ENCODE measurements around the gene RMRP.
A peak's percentile ranks its signal among the peaks of the same experiment; 100 is the strongest.
"Not testable (repeated sequence)": the region's sequence is repeated elsewhere in the genome, so short reads cannot be mapped to it uniquely, and the experiment has no call there.

RMRP gene

DNA sequence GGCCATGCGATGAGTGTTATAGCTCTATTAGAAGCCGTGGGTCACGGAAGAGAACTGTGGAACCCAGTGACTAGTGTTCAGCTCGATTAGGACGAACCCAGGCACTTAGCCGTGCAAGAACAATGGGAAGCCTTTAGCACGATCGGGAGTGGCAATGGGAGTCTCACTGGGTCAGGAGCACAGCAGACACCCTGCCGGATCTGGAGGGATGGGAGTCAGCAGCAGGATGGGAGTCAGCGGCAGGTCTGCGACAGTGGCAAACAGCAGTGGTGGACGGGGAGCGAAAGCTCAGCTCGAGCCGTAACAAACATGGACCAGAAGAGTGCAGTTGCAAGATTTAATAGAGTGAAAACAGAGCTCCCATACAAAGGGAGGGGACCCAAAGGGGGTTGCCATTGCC lies 17.4 kb downstream of the RMRP start:
- not testable (repeated sequence) for DNase-seq

GRCh38 chr9:35639631-35640030 lies 18.2 kb downstream of the RMRP start:
- no peak for DNase-seq

- DNase-seq = not testable (repeated sequence)
Measured at GRCh38 chr9:35639225-35639624, 18.6 kb downstream of the RMRP start.

GRCh38 chr9:35638751-35639150 lies 19.1 kb downstream of the RMRP start:
- not testable (repeated sequence) for DNase-seq

GRCh38 chr9:35637427-35637955 lies 20.3 kb downstream of the RMRP start:
- not testable (repeated sequence) for DNase-seq

DNA sequence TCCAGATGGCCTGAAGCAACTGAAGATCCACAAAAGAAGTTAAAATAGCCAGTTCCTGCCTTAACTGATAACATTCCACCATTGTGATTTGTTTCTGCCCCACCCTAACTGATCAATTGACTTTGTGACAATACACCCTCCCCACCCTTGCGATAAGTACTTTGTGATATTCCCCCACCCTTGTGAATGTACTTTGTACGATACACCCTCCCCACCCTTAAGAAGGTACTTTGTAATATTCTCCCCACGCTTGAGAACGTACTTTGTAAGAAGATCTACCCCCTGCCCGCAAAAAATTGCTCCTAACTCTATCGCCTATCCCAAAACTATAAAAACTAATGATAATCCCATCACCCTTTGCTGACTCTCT lies 21.0 kb downstream of the RMRP start:
- DNase-seq = not testable (repeated sequence)

- DNase-seq = no peak
Measured at GRCh38 chr9:35636135-35636876, 21.5 kb downstream of the RMRP start.

DNA sequence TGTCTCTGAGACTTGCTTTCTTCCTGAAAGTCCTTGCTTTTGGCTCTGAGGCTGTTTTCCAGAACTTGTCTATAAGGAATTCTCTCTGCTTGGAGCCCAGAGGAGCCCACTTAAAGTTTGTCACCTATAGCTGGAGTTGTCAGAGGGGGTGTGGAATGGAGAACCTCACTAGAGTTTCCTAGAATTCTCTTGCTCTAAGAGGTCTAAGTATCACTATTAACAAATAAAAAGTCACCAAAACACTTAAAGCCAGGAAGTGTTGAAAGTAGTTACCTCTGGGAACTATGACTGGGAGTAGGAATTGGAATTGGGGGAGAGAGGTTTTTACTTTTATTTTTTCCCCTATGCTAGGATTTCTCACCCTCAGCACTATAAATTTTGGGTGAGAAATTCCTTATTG lies 22.1 kb downstream of the RMRP start:
- no peak for DNase-seq

DNA sequence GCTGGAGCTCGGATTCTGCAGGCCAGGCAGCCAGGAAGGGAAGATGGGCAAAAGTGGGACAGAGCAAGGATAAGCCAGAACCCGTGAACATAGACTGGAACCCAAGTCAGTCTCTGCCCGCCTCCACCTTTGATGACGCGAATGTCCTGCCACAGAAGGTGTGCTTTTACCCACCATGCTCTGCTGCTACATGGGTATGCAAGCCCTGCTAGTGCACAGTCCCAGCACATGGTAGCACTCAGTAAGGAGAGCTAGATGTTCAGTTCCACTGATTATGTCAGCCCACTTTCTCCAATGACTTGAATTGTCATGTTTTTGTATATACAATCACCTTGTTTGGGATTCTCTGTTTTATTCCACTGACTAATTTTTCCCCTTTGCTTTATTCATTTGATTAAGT lies 28.2 kb downstream of the RMRP start:
- no peak for DNase-seq

- no peak for DNase-seq
Measured at GRCh38 chr9:35628389-35628991, 29.3 kb downstream of the RMRP start.

DNA sequence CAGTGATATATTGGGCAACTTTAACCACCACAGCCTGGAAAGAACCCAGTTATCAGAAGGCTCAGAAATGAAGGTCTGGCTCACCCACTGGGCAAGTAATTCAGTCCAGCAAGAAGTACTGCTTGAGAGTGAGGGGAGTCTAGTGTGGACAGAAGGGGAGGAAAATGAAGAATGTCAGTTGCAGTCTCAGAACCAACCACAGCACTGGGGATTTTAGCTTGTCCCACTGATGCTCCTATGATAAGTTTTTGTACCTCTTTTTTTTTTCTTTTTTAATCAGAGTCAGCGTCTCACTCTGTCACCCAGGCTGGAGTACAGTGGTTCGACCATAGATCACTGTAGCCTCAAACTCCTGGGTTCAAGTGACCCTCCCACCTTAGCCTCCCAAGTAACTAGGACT lies 30.2 kb downstream of the RMRP start:
- DNase-seq = no peak

- no peak for DNase-seq
Measured at GRCh38 chr9:35619800-35620158, 38.0 kb downstream of the RMRP start.

DNA sequence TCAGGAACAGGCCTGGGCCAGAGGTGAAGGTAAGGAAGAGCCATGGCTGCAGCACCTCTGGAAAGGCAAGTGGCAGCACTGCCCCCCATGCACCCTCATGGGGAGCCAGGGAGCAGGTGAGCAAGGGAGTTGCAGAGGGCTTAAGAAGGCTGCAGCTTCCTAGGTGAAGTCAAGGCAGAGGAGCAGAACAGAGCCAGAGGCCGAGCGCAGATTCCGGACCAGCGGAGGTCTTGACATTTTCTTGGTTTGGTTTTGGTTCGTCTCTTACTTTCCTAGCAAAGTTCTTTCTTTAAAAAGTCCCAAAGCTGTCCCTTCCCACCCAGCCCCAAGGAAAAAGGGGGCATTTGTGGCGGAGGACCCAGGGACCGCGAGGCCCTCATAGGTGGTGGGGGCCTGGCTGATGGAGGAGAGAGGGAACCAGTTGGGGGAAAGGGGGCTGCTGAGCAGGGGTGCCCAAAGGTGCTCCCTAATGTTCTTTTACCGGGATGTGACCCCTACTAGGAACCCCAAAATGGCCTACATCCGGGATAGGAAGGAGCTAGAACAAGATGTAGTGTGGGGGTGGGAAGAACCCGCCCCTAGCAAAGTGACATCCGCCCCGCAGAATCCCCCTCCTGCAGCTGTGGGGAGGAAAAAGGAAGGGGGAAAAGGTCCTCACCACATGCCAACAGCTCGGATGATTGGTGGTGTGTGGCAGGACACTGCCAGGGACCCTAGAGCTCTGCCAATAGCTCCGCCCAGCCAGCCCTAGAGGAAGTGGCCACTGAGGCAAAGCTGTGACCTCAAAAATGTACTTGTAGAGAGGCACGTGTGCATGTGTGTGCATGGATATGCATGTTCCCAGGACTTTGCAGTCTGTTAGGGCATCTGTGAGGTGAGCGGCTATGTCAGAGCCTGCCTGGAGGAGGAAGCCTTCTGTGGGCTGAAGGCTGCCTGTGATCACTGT lies 38.7 kb downstream of the RMRP start:
- peak; percentile 57 for DNase-seq

GRCh38 chr9:35618325-35618727 lies 39.5 kb downstream of the RMRP start, which contains the start of gene CD72:
Gene CD72, minus strand, starts transcription at chr9:35618413. Its CDS starts 110 bp downstream, at chr9:35618303.
- DNase-seq = no peak

- no peak for DNase-seq
Measured at GRCh38 chr9:35617548-35617947, 40.3 kb downstream of the RMRP start.

GRCh38 chr9:35616681-35617459 lies 40.9 kb downstream of the RMRP start:
- DNase-seq = peak; percentile 77

DNA sequence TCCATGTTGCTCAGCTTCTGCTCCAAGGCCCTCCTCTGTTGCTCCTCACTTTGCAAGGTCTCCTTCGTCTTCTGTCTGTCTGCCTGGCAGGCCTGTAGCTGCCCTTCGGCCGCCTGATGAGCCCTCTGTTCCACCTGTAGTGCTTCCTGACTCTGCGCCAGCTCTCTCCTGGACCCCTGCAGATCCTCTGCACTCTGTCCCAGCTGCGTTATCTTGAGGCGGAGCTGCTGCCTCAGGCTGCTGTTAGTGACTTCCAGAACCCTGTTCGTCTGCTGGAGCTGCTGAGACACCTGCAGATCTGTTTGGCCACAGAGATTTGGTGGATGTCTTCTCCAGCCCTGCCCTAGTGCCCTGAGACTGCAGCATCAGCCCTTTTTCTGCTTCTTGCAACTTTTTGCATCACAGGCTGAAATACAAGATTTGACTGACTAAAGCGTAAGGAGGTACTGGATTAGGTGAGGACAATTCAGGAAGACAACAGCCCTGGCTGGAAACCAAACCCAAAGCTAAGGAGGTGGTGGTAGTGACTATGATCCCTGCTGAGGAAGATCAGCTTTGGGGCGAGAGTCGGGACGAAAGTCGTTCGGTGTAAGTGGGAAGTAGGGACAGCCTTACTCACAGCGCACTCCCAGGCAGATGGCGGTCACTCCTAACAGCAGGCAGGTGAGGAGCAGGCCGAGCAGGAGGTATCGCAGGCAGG lies 41.7 kb downstream of the RMRP start:
- no peak for DNase-seq

- DNase-seq = no peak
Measured at GRCh38 chr9:35612843-35613242, 45.0 kb downstream of the RMRP start.

DNA sequence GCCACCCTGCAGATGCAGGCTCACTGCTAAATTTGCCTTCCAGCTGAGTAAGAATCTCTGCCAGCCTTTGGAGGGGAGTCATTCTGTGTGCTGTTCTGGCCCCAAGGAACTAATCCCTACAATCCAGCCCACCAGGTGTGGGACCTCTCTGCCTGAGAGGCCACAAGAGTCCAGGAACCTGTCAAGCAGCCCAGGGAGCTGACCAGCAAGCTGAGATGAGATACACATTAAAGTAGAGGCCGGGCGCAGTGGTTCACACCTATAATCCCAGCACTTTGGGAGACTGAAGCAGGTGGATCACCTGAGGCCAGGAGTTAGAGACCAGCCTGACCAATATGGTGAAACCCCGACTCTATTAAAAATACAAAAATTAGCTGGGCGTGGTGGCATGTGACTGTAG lies 45.8 kb downstream of the RMRP start:
- DNase-seq = not testable (repeated sequence)

DNA sequence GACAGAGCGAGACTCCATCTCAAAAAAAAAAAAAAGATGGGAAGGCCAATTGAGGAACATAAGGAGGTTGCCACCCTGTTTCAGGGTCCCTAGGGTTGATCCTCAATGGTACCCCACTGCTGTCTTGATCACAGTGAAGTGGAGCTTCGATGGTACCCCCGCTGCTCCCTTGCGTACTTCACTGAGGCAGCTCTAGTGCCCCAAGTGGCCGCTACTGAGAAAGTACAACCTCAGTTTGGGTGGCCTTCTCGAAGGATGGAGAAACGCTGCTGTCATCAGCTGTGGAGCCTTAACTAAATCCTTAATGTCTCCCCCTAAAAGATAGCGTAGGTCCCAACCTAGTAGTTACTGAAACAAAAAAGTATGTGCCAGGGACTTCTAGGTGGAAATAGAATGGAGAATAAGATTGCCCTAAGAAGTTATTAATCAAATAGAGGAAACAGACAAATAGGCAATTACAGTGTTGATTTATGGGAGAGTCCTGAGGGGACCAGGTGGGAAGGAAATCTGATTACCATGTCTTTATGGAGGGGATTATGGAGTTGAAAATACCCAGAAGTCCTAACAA lies 46.5 kb downstream of the RMRP start:
- peak; percentile 66 for DNase-seq

DNA sequence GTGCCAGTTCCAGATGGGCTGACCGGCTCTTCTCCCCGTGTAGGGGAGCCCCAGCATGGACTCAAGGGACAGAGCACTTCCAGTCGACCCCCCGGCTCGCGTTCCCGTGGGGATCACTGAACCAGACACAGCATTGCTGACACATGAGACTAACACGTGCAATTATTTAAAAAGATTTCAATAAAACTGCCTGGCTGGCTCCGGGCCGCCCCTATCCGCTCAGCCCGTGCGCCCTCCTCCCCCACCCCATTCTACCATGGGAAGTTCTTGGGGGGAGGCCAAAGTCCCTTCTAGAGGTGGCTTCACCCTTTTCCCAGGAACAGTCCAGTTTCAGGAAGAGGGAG lies 48.0 kb downstream of the RMRP start:
- no peak for DNase-seq
